GM18951 (cell line): ENCODE results near the gene TMEM250.

Experiments
- POLR2A ChIP-seq: IDR thresholded peaks from 4 replicates; pipeline ENCODE4 v1.6.1; 2011; ENCODE audit warnings: mild to moderate bottlenecking; ENCODE audit not compliant: insufficient read length, insufficient read depth; ENCODE audit errors: extremely low read depth
- in situ Hi-C: fragments of 300-500 bp; cut with MboI; formaldehyde crosslinking; loops from one replicate; pipeline ENCODE4 v1.12.0; 2022; ENCODE audit warnings: low sequenced_read_pairs, mixed read lengths, inconsistent platforms; ENCODE audit not compliant: unreplicated experiment

The TMEM250 gene

DNA sequence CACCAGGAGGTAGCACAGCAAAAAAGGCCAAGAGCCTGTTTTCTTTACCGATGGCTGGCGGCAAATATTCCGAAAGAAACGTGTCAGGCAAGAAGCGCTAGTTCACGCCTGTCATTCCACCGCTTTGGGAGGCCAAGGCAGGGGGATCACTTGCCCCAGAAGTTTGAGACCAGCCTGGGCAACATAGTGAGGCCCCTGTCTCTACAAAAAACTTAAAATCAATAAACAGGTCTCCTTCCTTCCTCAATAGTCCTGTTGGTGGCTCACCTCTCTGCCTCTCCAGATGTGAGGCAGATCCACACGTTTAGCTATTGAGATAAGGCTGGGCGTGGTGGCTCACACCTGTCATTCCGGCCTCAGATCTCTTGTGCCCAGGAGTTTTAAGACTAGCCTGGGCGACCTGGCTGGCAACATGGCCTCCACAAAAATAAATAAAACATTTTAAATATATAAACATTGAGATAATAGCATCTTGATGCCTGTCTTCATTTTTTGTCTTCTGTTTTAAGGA, 1.3 kb upstream of the TMEM250 start:
- peak; percentile 3 for TF ChIP-seq POLR2A
- in situ Hi-C loops, result loop anchor here (10.0 kb wide), 1 partner anchor 155 kb away; the partner anchor contains the start of gene UBAC1

DNA sequence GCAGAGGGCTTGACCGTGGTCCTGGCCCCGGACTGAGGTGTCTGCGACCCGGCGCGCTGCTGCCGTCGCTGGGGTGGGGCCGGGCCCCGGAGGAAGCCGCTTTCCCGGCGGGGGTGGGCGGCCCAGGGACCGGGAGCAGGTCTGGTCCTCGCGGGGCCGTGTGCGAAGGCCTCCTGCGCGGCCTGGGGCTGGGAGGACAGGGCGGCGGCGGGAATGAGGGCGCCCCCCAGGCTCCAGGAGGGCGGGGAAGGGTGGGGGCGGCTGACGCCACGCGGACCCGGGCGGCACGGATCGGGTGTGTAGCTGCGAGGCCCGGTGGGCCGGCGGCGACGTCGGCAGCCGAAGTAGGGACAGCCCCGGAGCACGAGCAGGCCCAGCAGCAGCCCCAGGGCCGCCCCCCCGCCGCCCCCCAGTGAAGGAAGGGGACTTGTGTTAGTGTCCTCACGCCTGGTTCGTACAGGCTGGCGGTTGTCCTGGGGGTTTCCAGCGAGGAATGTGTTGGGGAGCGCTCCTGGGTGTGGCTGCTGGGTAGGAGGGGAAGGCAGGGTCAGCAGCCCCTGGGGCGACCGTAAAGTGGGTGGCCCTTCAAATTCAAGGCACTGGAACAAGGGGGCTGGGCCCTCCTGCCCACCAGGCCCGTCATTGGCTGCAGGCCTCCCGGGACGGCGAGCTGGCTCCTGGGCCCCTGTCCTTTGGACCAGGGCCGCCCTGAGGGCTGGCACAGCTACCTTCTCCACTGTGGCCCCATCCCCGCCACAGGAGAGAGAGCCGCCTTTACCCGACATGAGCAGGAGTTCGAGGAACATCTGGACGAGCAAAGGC, 597 bp upstream of the TMEM250 start:
- peak; percentile 87 for TF ChIP-seq POLR2A
- in situ Hi-C loops, result loop anchor here (10.0 kb wide), 1 partner anchor 154 kb away; the partner anchor contains the start of gene UBAC1

DNA sequence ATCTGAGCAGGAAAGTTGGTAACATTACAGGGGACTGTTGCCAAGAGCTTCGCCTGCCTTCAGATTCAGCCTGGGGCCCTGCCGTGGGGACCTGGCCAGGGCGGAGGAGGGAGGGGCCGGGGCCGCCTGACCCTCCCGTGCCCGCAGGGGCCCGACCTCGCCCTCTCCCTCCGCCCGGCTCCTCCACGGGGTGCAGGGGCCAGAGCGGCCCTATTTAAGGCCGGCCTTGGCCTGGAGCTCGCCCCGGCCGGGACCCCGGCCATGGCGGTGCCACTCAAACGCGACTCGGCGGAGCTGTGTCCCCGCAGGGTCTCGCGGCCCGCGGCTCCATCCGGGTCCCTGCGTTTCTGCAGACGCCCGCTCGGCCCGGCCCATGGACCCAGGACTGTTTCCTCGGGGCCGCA, 757 bp downstream of the TMEM250 start:
- in situ Hi-C loops, result loop anchor here (10.0 kb wide), 1 partner anchor 153 kb away; the partner anchor contains the start of gene UBAC1
- no peak for TF ChIP-seq POLR2A

DNA sequence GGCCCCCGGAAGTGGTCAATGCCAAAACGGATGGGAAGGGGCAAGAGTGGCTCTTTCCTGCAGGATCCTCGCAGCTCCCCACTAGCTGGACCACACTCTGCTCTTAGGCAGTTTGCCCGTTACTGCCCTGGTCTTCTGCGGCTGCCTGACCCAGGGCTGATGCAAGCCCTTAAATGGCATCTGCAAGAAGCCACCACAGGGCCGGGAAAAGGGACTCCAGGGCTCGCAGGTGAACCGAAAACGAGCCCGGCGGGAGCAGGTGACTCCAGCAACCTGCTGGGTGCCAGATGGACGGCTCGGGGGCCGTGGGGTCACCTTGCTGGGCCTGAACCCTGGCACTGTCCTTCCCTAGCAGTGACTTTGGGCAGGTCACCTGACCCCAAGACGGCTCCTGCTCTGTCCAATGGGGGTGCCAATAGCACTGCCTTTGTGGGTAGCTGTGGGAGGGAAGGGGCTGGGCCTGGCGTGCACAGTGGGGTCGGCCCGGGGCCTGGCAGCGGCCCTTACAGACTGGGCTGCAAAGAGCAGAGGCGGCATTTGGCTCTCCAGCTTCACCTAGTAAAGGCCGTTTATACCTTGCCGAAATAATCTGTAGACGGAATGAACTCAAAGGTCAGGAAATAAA, 1.3 kb downstream of the TMEM250 start:
- in situ Hi-C loops, result loop anchor here (10.0 kb wide), 1 partner anchor 153 kb away; the partner anchor contains the start of gene UBAC1
- peak; percentile 14 for TF ChIP-seq POLR2A

DNA sequence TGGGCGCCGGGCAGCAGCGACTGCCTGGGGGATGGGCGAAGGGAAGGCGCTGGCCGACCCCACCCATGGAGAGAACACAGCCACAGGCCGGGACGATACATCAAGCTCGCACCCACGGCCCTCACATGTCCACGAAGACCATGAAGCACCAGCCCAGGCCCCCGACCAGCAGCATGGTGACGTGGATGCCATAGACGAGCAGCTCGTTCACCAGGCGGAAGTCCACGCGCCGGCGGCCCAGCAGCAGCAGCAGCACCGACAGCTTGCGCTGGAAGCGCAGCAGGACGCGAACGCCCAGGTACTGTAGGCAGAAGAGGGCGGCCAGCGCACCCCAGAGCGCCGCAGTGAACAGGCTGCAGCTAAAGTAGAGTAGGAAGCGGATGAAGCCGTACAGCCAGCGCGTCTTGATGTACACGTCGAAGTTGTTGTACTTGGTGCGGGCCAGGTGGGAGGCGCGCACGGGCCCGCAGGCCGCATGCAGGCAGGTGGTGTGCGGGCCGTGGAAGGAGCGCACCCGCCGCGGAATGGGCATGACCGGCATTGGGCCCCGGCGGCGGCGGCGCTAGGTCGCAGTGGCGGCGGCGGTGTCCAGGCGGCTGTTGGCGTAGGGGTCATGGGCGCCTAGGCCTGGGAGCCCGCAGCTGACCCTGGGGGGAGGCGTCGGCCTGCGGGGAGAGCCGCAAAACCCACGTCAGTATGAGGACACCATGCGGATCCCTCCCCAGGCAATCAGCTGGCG, 2.1 kb downstream of the TMEM250 start:
- in situ Hi-C loops, result loop anchor here (10.0 kb wide), 1 partner anchor 152 kb away; the partner anchor contains the start of gene UBAC1
- peak; percentile 24 for TF ChIP-seq POLR2A

DNA sequence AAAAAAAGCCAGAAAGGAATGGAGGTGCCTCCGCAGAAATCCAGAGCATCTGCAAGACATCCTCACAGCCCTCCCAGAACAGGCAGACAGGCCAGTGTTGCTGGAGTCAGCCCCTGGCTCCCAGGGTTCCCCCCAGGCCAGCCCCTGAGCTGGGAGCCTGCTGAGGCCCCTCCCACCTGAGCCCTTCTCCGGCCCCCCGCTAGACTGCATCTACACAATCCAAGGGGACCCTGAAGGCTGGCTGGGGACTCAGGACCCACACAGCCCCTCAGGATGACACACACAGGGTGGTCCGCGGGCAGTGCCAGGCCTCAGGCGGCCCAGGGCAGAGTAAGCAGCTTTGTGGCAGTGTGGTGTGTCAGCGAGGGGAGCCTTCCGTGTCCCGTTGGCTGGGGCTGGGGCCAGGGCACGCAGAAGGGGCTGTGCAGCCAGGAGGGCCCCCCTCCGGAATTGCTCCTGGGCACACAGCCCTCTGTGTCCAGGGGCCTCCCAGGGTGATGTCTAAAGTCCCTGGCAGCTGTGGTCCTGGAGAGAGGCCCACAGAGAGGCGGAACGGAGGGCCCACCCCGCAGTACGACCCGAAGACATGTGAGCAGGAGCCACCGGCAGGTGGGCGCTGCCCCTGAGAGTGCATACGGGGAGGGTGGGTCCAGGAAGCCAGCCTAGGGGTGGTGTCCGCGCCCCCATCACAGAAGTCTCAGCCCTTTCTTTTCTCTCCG, 2.9 kb downstream of the TMEM250 start:
- no peak for TF ChIP-seq POLR2A
- in situ Hi-C loops, result loop anchor here (10.0 kb wide), 1 partner anchor 151 kb away; the partner anchor contains the start of gene UBAC1

DNA sequence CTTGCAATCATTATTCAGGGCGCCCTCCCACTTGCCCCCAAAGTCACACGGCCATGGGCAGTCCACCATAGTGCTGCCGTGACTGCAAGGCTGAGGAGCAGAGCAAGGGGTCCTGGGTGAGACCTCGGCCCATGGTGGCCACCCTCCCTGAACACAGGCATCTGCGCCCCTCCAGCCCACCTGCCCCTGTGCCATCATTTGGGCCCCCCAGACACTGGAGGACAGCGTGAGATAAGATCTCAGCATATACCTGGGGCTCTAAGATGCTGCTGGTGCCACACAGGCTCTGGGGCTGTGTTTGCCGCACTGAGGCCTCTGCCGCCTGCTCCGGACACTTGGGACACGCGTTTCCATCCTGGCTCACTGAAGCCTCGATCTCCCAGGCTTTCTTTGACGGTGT, 3.5 kb downstream of the TMEM250 start:
- no peak for TF ChIP-seq POLR2A
- in situ Hi-C loops, result loop anchor here (10.0 kb wide), 1 partner anchor 150 kb away; the partner anchor contains the start of gene UBAC1

DNA sequence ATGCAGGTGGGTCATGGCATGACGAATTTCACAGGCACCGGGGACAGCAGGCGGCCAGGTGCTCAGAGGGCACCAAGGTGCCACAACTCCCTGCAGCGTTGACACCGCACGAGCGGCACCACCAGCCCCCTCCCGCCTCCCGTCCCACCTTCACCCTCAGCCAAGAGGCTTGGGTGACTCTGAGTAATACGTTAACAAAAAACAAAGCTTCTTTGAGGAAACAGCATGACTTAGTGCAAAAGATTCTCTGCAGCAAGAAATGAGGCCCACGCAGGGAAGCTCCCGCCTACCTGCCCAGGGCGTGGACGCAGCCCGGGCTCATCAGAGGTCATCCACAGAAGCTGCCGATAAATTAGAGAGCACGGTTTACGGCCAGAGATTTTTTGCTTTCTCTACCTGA, 4.1 kb downstream of the TMEM250 start:
- no peak for TF ChIP-seq POLR2A
- in situ Hi-C loops, result loop anchor here (10.0 kb wide), 1 partner anchor 150 kb away; the partner anchor contains the start of gene UBAC1

DNA sequence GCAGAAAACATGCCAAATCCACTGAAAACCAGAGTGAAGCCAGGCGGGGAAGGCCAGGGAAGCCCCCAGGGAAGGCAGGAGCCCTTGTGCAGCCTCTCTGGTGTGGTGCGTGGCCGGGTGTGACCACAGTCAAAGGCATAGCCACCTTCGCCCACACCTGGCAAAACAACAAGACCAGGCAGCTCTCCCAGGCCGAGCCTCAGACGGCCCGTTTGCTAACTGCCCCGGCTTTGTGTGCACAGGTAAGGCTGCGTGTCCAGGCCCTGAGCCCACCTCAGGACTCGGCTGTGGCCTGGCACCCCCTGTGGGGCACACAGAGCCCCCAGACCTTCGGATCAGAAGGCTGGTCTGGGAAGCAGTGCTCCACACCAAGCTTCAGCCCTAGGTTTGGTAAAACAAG, 6.1 kb downstream of the TMEM250 start:
- peak; percentile 2 for TF ChIP-seq POLR2A
- in situ Hi-C loops, result loop anchor here (10.0 kb wide), 1 partner anchor 148 kb away; the partner anchor contains the start of gene UBAC1

DNA sequence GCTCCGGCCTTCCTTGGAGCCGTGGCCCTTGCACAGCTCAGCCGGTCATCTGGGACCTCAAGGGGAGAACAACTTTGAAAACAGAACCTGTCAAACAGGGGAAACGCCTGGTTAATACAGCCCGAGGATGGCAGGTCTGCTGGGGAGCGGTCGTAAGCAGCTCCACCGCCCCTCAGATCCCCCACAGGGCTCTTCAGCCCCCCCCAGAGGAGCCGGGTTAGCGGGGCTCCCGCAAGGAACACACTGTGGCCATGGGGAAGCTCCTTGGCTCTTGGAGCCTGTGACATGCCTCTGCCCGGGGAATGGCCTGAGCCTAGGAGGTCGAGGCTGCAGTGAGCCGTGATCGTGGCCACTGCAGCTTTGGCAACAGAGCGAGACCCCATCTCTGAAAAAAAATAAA, 6.8 kb downstream of the TMEM250 start:
- TF ChIP-seq POLR2A, result no peak
- in situ Hi-C loops, result loop anchor here (10.0 kb wide), 1 partner anchor 147 kb away; the partner anchor contains the start of gene UBAC1

DNA sequence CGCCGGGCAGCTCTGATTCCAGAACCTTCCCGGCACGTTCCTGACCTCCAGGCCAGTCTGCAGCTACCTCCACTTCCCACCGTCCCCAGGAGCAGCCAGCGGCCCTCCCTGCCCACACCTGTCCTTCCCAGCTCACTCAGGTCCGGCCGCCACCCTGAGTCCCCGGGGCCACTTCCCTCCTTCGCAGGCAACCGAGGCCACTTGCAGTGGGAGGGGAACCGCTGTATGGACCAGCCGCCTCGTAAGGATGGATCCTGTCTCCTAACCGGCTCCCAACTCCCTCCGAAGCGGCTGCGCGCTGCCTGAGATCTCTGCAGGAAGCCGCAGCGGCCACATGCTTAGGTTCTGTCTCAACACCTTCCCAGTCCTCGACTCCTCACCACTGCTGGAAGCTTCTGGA, 7.5 kb downstream of the TMEM250 start:
- in situ Hi-C loops, result loop anchor here (10.0 kb wide), 1 partner anchor 146 kb away; the partner anchor contains the start of gene UBAC1
- peak; percentile 9 for TF ChIP-seq POLR2A
